B cell (primary cell): ENCODE results near the gene ANKRD29.

Experiments
- CTCF ChIP-seq: fragments of 200-600 bp; IDR thresholded peaks from one replicate; pipeline ENCODE4 v1.8.0; 2022; ENCODE audit warnings: antibody characterized with exemption, mild to moderate bottlenecking
- EZH2 ChIP-seq: IDR thresholded peaks from 2 replicates; pipeline ENCODE4 v1.6.1; 2012; ENCODE audit warnings: borderline replicate concordance, low read depth, mild to moderate bottlenecking, moderate library complexity, low read length; ENCODE audit not compliant: insufficient read depth, poor library complexity, severe bottlenecking

DNA sequence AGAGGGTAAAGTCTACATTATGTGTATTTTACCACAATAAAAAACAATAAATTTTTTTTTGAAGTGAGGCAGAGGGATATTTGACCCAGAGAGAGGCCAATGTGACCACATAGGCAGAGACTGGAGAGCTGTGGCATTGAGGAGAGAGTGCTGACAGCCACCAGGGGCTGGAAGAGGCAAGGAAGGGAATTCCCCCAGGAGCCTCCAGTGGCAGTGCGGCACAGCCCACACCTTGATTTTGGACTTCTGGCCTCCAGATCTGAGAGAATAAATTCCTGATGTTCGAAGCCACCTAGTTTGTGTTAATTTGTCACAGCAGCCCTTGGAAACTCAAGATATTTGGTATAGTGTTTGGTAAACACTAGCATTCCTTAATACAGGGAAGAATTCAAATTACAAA is 22.7 kb downstream of the ANKRD29 start:
- TF ChIP-seq CTCF (no peak), EZH2 (no peak)
